Muscle of leg (tissue), 11 donors: ENCODE data around the gene PTH. TPM values are rescaled to one million over a fixed set of nuclear protein-coding genes. Genes with fewer than 3 reads are reported as not detected.
A peak's percentile ranks its signal among the peaks of the same experiment; 100 is the strongest.

ENCODE experiments used
- DNase-seq: peaks from one replicate; pipeline ENCODE4 v3.0.0; 2013
- H3K27ac ChIP-seq: one replicate; pipeline ENCODE4 v1.5.1; 2013; ENCODE audit warnings: mild to moderate bottlenecking, low read length, control low read depth
- H3K27me3 ChIP-seq: one replicate; pipeline ENCODE4 v1.6.1; 2013; ENCODE audit warnings: low read length; ENCODE audit not compliant: control insufficient read depth, insufficient read depth
- H3K36me3 ChIP-seq: one replicate; pipeline ENCODE4 v1.6.1; 2013; ENCODE audit warnings: low read length; ENCODE audit not compliant: control insufficient read depth, insufficient read depth
- H3K4me1 ChIP-seq: one replicate; pipeline ENCODE4 v1.6.1; 2013; ENCODE audit warnings: low read length; ENCODE audit not compliant: control insufficient read depth, insufficient read depth
- H3K4me3 ChIP-seq: one replicate; pipeline ENCODE4 v1.5.1; 2013; ENCODE audit warnings: low read length, control low read depth
- H3K9me3 ChIP-seq: replicated peaks from 2 replicates; pipeline ENCODE4 v1.6.1; 2013; ENCODE audit warnings: low read depth, low read length; ENCODE audit not compliant: control insufficient read depth
- WGBS: methylation state at CpG from one replicate; pipeline ENCODE4 v1.1.5; 2013; ENCODE audit warnings: missing lambda C conversion rate; ENCODE audit not compliant: insufficient coverage; 5-methylcytosine and 5-hydroxymethylcytosine counted together
- polyA plus RNA-seq, 8 donors: library from polyadenylated mRNA; unstranded; fragments of 120-200 nt; gene quantifications; one replicate each; pipeline versions ENCODE4 v1.2.1 to v1.2.3, GENCODE V29; 2013; ENCODE audit warnings: inconsistent platforms in 1 of 8, low replicate concordance in 1 of 8; ENCODE audit not compliant: insufficient read length in 8 of 8, insufficient read depth in 1 of 8
- total RNA-seq: library from RNA; stranded (reverse); fragments of 120-200 nt; gene quantifications from one replicate; pipeline ENCODE4 v1.2.4, GENCODE V29; 2013

Gene PTH
- total and polyA plus RNA-seq, 9 donors = not detected

- no peak overlapping the region for H3K27ac ChIP-seq
- no peak for DNase-seq
- no peak overlapping the region for H3K4me3 ChIP-seq
- no peaks in the 10 kb centered on the region for H3K36me3 ChIP-seq
- no peaks in the 10 kb centered on the region for H3K27me3 ChIP-seq
- H3K4me1 ChIP-seq = no peaks in the 10 kb centered on the region
- WGBS = 80% methylated on average over 1 of the region's 2 CpGs
- no peaks in the 10 kb centered on the region for H3K9me3 ChIP-seq
These were observed 44.9 kb downstream of the PTH start for GRCh38 chr11:13450832-13451397.

GRCh38 chr11:13449522-13449921 lies 46.3 kb downstream of the PTH start:
- DNase-seq = no peak
- WGBS = no CpG with 5 or more reads among the region's 1 CpG
- no peaks in the 10 kb centered on the region for H3K27me3 ChIP-seq
- H3K4me1 ChIP-seq = no peaks in the 10 kb centered on the region
- no peaks in the 10 kb centered on the region for H3K36me3 ChIP-seq
- H3K9me3 ChIP-seq = no peaks in the 10 kb centered on the region
- no peak overlapping the region for H3K4me3 ChIP-seq
- H3K27ac ChIP-seq = no peak overlapping the region

- H3K4me1 ChIP-seq = no peaks in the 10 kb centered on the region
- H3K27me3 ChIP-seq = no peaks in the 10 kb centered on the region
- H3K36me3 ChIP-seq = no peaks in the 10 kb centered on the region
- WGBS = no CpG with 5 or more reads among the region's 2 CpGs
- peak overlapping the region; percentile 60 for H3K27ac ChIP-seq
- no peak overlapping the region for H3K4me3 ChIP-seq
- peak; percentile 83 for DNase-seq
- H3K9me3 ChIP-seq = no peaks in the 10 kb centered on the region
These were observed 46.9 kb downstream of the PTH start for GRCh38 chr11:13448876-13449275.

- Histone ChIP-seq H3K27ac (no peak overlapping the region), H3K36me3 (no peaks in the 10 kb centered on the region), H3K4me3 (no peak overlapping the region), H3K27me3 (no peaks in the 10 kb centered on the region), H3K4me1 (no peaks in the 10 kb centered on the region), H3K9me3 (no peaks in the 10 kb centered on the region)
- DNase-seq = peak; percentile 11
These were observed 49.4 kb downstream of the PTH start for GRCh38 chr11:13446444-13446843.

- Histone ChIP-seq H3K9me3 (no peaks in the 10 kb centered on the region), H3K4me1 (no peaks in the 10 kb centered on the region), H3K36me3 (no peaks in the 10 kb centered on the region), H3K27ac (no peak overlapping the region), H3K4me3 (no peak overlapping the region), H3K27me3 (no peaks in the 10 kb centered on the region)
- no peak for DNase-seq
- WGBS = no CpG with 5 or more reads among the region's 2 CpGs
These were observed 50.2 kb downstream of the PTH start for GRCh38 chr11:13445588-13445987.

Other genes starting within 250 kb of the PTH start
- 10.6 TPM for gene BMAL1, start 218.2 kb downstream of the PTH start, total RNA-seq
- gene BMAL1, start 218.2 kb downstream of the PTH start, polyA plus RNA-seq = 1 to 10 TPM; 5.7 to 8.7 (median 6.7) TPM
- gene BTBD10, start 32.8 kb downstream of the PTH start, total RNA-seq = 39.5 TPM
- 10 to 100 TPM; 21.4 to 28.2 (median 22.7) TPM for gene BTBD10, start 32.8 kb downstream of the PTH start, polyA plus RNA-seq
- 33.4 TPM for gene FAR1, start 172.7 kb upstream of the PTH start, total RNA-seq
- gene FAR1, start 172.7 kb upstream of the PTH start, polyA plus RNA-seq = 10 to 100 TPM; 28.3 to 53.7 (median 41.9) TPM